Natural killer cell (primary cell): ENCODE data around the gene ARHGAP26. TPM values are rescaled to one million over a fixed set of nuclear protein-coding genes. Genes with fewer than 3 reads are reported as not detected.

ENCODE experiments used
- ATAC-seq, 3 donors: fragments of 150-1000 bp in 2 of 3; fragments of 200-7000 bp in 1 of 3; cut with Tn5 transposase; 1 replicate in 1 of 3; 2 replicates in 2 of 3; pipeline ENCODE4 v1.10.0; 2021; ENCODE audit warnings: mild to moderate bottlenecking in 2 of 3, moderate library complexity in 2 of 3
- DNase-seq, 2 donors: peaks; one replicate each; pipeline versions ENCODE4 v3.0.0 to v3.0.0-alpha.2; 2013 to 2021; ENCODE audit warnings: mixed read lengths in 1 of 2
- H3K27ac ChIP-seq: one replicate; pipeline ENCODE4 v1.5.1; 2013; ENCODE audit warnings: mild to moderate bottlenecking, low read length
- H3K27me3 ChIP-seq: one replicate; pipeline ENCODE4 v1.6.1; 2013; ENCODE audit warnings: low read length; ENCODE audit not compliant: control insufficient read depth, insufficient read depth
- H3K36me3 ChIP-seq: one replicate; pipeline ENCODE4 v1.6.1; 2013; ENCODE audit warnings: low read length; ENCODE audit not compliant: control insufficient read depth, insufficient read depth
- H3K4me1 ChIP-seq: one replicate; pipeline ENCODE4 v1.6.1; 2013; ENCODE audit warnings: low read length; ENCODE audit not compliant: control insufficient read depth, insufficient read depth
- H3K4me3 ChIP-seq: one replicate; pipeline ENCODE4 v1.5.1; 2013; ENCODE audit warnings: low read length
- H3K9me3 ChIP-seq: one replicate; pipeline ENCODE4 v1.6.1; 2013; ENCODE audit warnings: low read length; ENCODE audit not compliant: control insufficient read depth, insufficient read depth
- H3K27ac Mint-ChIP-seq, 2 donors: one replicate each; pipeline ENCODE4 v1.8.0; 2022; ENCODE audit warnings: mild to moderate bottlenecking in 2 of 2, mixed read lengths in 2 of 2, moderate library complexity in 1 of 2
- H3K27me3 Mint-ChIP-seq, 2 donors: one replicate each; pipeline ENCODE4 v1.8.0; 2022; ENCODE audit warnings: low read depth in 2 of 2, mixed read lengths in 2 of 2
- H3K36me3 Mint-ChIP-seq: one replicate; pipeline ENCODE4 v1.8.0; 2022; ENCODE audit warnings: mixed read lengths
- H3K4me1 Mint-ChIP-seq, 2 donors: one replicate each; pipeline ENCODE4 v1.8.0; 2022; ENCODE audit warnings: mixed read lengths in 2 of 2
- H3K4me3 Mint-ChIP-seq: one replicate; pipeline ENCODE4 v1.8.0; 2022; ENCODE audit warnings: mild to moderate bottlenecking, moderate library complexity, mixed read lengths
- H3K9me3 Mint-ChIP-seq, 2 donors: one replicate each; pipeline ENCODE4 v1.8.0; 2022; ENCODE audit warnings: mixed read lengths in 2 of 2
- CTCF ChIP-seq: fragments of 200-600 bp; IDR thresholded peaks from one replicate; pipeline ENCODE4 v1.8.0; 2022; ENCODE audit warnings: antibody characterized with exemption
- WGBS: methylation state at CpG from one replicate; pipeline ENCODE4 v1.1.7; 2013; ENCODE audit warnings: missing lambda C conversion rate; ENCODE audit not compliant: insufficient coverage; 5-methylcytosine and 5-hydroxymethylcytosine counted together
- intact Hi-C: fragments of 100-400 bp; cut with micrococcal nuclease; formaldehyde crosslinking; loops from one replicate; pipeline ENCODE4 v1.14.2; 2022
- total RNA-seq, 4 donors: library from RNA; stranded (reverse); fragments of 120-200 nt in 1 of 4; gene quantifications; one replicate each; pipeline versions ENCODE4 v1.2.3 to v1.2.4, GENCODE V29; 2013 to 2022

The ARHGAP26 gene
- total RNA-seq, 3 donors from 2014 or later (not counting 1 experiment from before 2014, with no cell fraction given), result 153 to 159 (median 158) TPM

DNA sequence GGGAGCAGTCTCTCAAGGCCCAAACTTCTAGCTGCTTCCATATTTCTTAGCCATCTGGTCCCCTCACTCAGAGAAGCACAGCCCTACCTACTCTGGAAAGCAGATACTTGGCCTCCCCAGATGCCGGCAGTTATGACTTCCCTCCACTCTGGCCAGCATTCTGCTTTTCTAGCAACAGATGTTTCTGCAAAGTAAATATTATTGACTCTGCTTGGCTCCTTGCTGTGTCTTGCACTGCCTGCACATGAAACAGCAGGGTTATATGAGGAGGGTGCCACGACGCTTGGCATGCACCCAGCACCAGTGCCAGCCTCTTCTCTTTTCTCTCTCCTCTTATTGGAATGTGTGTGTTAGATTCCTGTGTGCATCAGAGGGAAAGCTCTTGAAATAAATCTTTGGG is 99.7 kb downstream of the ARHGAP26 start:
- 66% methylated on average over 3 of the region's 3 CpGs for WGBS
- Histone ChIP-seq H3K36me3 (peaks cover 6% of the 10 kb centered on the region), H3K27me3 (no peaks in the 10 kb centered on the region), H3K27ac (no peak overlapping the region), H3K4me3 (no peak overlapping the region), H3K9me3 (no peaks in the 10 kb centered on the region), H3K4me1 (peaks cover 5% of the 10 kb centered on the region)
- H3K4me1 Mint-ChIP-seq, result peaks cover 58 to 65% of the 10 kb centered on the region in 2 donors
- H3K4me3 Mint-ChIP-seq, result no peak overlapping the region
- H3K36me3 Mint-ChIP-seq, result no peaks in the 10 kb centered on the region
- no peak for ATAC-seq
- peak overlapping the region in 1 of 2 donors; percentile 77 for H3K27ac Mint-ChIP-seq
- DNase-seq, result no peak
- no peak for TF ChIP-seq CTCF
- intact Hi-C loops, result no loop called here
- H3K27me3 Mint-ChIP-seq, result no peaks in the 10 kb centered on the region
- H3K9me3 Mint-ChIP-seq, result no peaks in the 10 kb centered on the region

- no peak overlapping the region for H3K4me3 ChIP-seq
- no peak overlapping the region for H3K4me3 Mint-ChIP-seq
- H3K27me3 Mint-ChIP-seq, result no peaks in the 10 kb centered on the region
- H3K36me3 ChIP-seq, result peaks cover 13% of the 10 kb centered on the region
- ATAC-seq, result no peak
- TF ChIP-seq CTCF, result no peak
- H3K4me1 ChIP-seq, result peaks cover 5% of the 10 kb centered on the region
- H3K4me1 Mint-ChIP-seq, result peaks cover 50 to 59% of the 10 kb centered on the region in 2 donors
- intact Hi-C loops, result no loop called here
- no peak for DNase-seq
- 93% methylated on average over 9 of the region's 9 CpGs for WGBS
- H3K9me3 ChIP-seq, result no peaks in the 10 kb centered on the region
- no peaks in the 10 kb centered on the region for H3K36me3 Mint-ChIP-seq
- no peaks in the 10 kb centered on the region for H3K27me3 ChIP-seq
- no peak overlapping the region for H3K27ac ChIP-seq
- peak overlapping the region in 1 of 2 donors; percentile 77 for H3K27ac Mint-ChIP-seq
- H3K9me3 Mint-ChIP-seq, result no peaks in the 10 kb centered on the region
Measured at GRCh38 chr5:142870532-142871362, 100.6 kb downstream of the ARHGAP26 start.

- DNase-seq, result no peak
- Mint-ChIP-seq H3K4me3 (no peak overlapping the region), H3K4me1 (peaks cover 43 to 57% of the 10 kb centered on the region in 2 donors), H3K36me3 (no peaks in the 10 kb centered on the region), H3K9me3 (no peaks in the 10 kb centered on the region), H3K27me3 (no peaks in the 10 kb centered on the region), H3K27ac (peak overlapping the region in 1 of 2 donors; percentile 77)
- Histone ChIP-seq H3K9me3 (no peaks in the 10 kb centered on the region), H3K4me1 (peaks cover 4% of the 10 kb centered on the region), H3K27ac (no peak overlapping the region), H3K4me3 (no peak overlapping the region), H3K36me3 (peaks cover 13% of the 10 kb centered on the region), H3K27me3 (no peaks in the 10 kb centered on the region)
- intact Hi-C loops, result no loop called here
- TF ChIP-seq CTCF, result no peak
- WGBS, result 88% methylated on average over 12 of the region's 13 CpGs
- ATAC-seq, result no peak
Measured at GRCh38 chr5:142871363-142872193, 101.4 kb downstream of the ARHGAP26 start.
